C4-2B (cell line): ENCODE measurements around the gene GALNT9.

ENCODE experiments used
- H3K27ac ChIP-seq: fragments of 450-650 bp; 2 replicates; pipeline ENCODE4 v1.5.1; 2017
- ZFX ChIP-seq: fragments of 450-650 bp; IDR thresholded peaks from 2 replicates; pipeline ENCODE4 v1.6.1; 2017
- TF ChIP-seq, protein P1 (sequence below): fragments of 450-650 bp; conservative IDR thresholded peaks from 2 replicates; pipeline ENCODE4 v1.5.1; 2017; ENCODE audit warnings: mild to moderate bottlenecking

The GALNT9 gene

GRCh38 chr12:132278401-132279183, 50.8 kb downstream of the GALNT9 start:
- no peak for TF ChIP-seq ZFX
- TF ChIP-seq, protein P1, sequence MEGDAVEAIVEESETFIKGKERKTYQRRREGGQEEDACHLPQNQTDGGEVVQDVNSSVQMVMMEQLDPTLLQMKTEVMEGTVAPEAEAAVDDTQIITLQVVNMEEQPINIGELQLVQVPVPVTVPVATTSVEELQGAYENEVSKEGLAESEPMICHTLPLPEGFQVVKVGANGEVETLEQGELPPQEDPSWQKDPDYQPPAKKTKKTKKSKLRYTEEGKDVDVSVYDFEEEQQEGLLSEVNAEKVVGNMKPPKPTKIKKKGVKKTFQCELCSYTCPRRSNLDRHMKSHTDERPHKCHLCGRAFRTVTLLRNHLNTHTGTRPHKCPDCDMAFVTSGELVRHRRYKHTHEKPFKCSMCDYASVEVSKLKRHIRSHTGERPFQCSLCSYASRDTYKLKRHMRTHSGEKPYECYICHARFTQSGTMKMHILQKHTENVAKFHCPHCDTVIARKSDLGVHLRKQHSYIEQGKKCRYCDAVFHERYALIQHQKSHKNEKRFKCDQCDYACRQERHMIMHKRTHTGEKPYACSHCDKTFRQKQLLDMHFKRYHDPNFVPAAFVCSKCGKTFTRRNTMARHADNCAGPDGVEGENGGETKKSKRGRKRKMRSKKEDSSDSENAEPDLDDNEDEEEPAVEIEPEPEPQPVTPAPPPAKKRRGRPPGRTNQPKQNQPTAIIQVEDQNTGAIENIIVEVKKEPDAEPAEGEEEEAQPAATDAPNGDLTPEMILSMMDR: no peak
- H3K27ac ChIP-seq: no peak overlapping the region

DNA sequence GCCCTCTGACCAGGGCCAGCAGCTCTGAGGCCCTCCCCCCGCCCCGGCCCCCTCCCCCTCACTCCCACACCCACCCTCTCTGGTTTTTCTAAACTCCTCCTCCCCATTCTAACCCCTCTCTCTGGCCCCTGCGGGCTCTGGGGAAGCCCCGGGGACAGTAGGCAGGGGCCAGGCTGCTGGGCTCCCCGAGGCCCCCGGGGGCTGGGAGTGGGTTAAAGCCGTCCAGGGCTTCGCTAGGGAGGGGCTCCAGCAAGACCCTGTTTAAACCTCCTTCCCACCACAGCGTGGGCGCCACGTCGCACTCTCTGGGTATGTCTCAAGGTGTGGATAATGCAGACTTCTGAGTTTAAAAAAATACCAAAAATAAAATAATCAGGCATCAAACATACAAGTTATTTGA, 51.4 kb downstream of the GALNT9 start:
- H3K27ac ChIP-seq: no peak overlapping the region
- TF ChIP-seq ZFX: no peak
- TF ChIP-seq, protein P1: no peak

- TF ChIP-seq ZFX: no peak
- TF ChIP-seq, protein P1: no peak
- no peak overlapping the region for H3K27ac ChIP-seq
Observed at GRCh38 chr12:132277374-132277941, 51.9 kb downstream of the GALNT9 start.

DNA sequence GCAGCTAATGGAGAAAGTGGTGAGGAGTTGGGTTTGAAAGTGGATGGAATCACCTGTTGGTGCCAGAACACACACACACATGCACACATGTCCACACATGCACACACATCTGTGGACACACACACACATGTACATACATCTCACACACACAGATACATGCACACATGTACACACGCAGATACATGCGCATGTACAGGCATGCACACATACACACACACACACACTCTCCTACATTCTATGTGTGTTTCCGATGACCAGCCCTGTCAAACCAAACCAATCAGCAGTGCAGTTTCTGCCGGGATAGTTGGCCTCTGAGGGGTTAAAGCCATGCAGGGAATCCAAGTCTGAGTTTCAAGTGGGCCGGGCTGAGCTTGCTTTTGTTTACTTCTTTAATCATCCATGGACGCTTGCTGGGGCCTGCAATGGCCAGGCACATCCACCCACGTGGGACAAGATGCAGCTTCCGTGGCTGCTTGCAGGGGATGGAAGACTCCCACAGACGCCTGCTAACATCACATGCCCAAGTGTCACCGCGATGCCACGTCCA, 52.5 kb downstream of the GALNT9 start:
- no peak overlapping the region for H3K27ac ChIP-seq
- TF ChIP-seq, protein P1: no peak
- no peak for TF ChIP-seq ZFX

GRCh38 chr12:132276066-132276826, 53.1 kb downstream of the GALNT9 start:
- no peak for TF ChIP-seq ZFX
- TF ChIP-seq, protein P1: no peak

DNA sequence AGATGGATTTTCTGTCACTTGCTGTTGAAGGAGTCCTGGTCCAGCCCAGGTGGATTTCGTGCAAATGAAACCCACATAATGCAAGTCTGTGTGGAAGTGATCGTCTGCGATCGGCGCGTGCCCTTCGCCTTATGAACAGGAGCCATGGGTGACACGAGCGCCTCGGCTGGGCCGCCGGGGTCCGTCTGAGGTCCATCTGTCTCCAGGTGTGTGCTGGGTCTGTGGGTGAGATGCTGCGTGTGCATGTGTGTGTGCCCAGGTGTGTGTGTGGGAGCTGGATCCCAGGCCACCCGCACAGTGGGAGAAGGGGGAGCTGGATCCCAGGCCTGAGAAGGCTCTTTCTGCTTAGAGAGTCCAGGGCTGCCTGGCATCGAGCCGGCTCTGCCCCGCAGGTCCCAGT, 53.8 kb downstream of the GALNT9 start:
- TF ChIP-seq, protein P1: no peak
- TF ChIP-seq ZFX: no peak

More at GRCh38 chr12:132276066-132276826, 53.1 kb downstream of the GALNT9 start:
- no peak overlapping the region for H3K27ac ChIP-seq

GRCh38 chr12:132275110-132275531, 54.3 kb downstream of the GALNT9 start:
- H3K27ac ChIP-seq: no peak overlapping the region
- TF ChIP-seq, protein P1: no peak
- TF ChIP-seq ZFX: no peak

More for the DNA sequence above, 53.8 kb downstream of the GALNT9 start:
- H3K27ac ChIP-seq: no peak overlapping the region
